Effector memory CD8-positive, alpha-beta T cell (primary cell): ENCODE measurements around the gene GTF2B.
"Not testable (repeated sequence)": the region's sequence is repeated elsewhere in the genome, so short reads cannot be mapped to it uniquely, and the experiment has no call there.

Experiments used
- ATAC-seq: fragments of 150-1000 bp; cut with Tn5 transposase; replicated peaks from 2 replicates; pipeline ENCODE4 v1.10.0; 2021; ENCODE audit warnings: mild to moderate bottlenecking, moderate library complexity
- DNase-seq, 3 experiments: peaks; one replicate each; pipeline ENCODE4 v3.0.0; 2021
- H3K27ac Mint-ChIP-seq, 2 donors: one replicate each; pipeline ENCODE4 v1.8.0; 2022; ENCODE audit warnings: mild to moderate bottlenecking in 2 of 2, mixed read lengths in 2 of 2, moderate library complexity in 2 of 2
- H3K27me3 Mint-ChIP-seq, 2 donors: one replicate each; pipeline ENCODE4 v1.8.0; 2022; ENCODE audit warnings: mixed read lengths in 2 of 2
- H3K36me3 Mint-ChIP-seq: one replicate; pipeline ENCODE4 v1.8.0; 2022; ENCODE audit warnings: mild to moderate bottlenecking, moderate library complexity, mixed read lengths; ENCODE audit not compliant: insufficient read depth
- H3K4me1 Mint-ChIP-seq, 2 donors: one replicate each; pipeline ENCODE4 v1.8.0; 2022; ENCODE audit warnings: low read depth in 2 of 2, mixed read lengths in 2 of 2
- H3K4me3 Mint-ChIP-seq, 2 donors: one replicate each; pipeline ENCODE4 v1.8.0; 2022; ENCODE audit warnings: mild to moderate bottlenecking in 2 of 2, mixed read lengths in 2 of 2, moderate library complexity in 2 of 2
- H3K9me3 Mint-ChIP-seq, 2 donors: one replicate each; pipeline ENCODE4 v1.8.0; 2022; ENCODE audit warnings: mixed read lengths in 2 of 2

Gene GTF2B

GRCh38 chr1:88910401-88910800 is 19.0 kb upstream of the GTF2B start:
- H3K4me3 Mint-ChIP-seq = no peak overlapping the region
- H3K9me3 Mint-ChIP-seq = peaks cover 2 to 3% of the 10 kb centered on the region in 2 donors
- no peaks in the 10 kb centered on the region for H3K27me3 Mint-ChIP-seq
- DNase-seq (no peak), ATAC-seq (no peak)
- no peaks in the 10 kb centered on the region for H3K4me1 Mint-ChIP-seq
- H3K27ac Mint-ChIP-seq = no peak overlapping the region
- no peaks in the 10 kb centered on the region for H3K36me3 Mint-ChIP-seq

GRCh38 chr1:88900883-88901282 is 9.5 kb upstream of the GTF2B start:
- H3K27me3 Mint-ChIP-seq = no peaks in the 10 kb centered on the region
- no peaks in the 10 kb centered on the region for H3K9me3 Mint-ChIP-seq
- no peaks in the 10 kb centered on the region for H3K4me1 Mint-ChIP-seq
- H3K36me3 Mint-ChIP-seq = no peaks in the 10 kb centered on the region
- ATAC-seq (no peak), DNase-seq (no peak)
- no peak overlapping the region for H3K27ac Mint-ChIP-seq
- no peak overlapping the region for H3K4me3 Mint-ChIP-seq

- Mint-ChIP-seq H3K4me3 (no peak overlapping the region), H3K4me1 (peaks cover under 1 to 1% of the 10 kb centered on the region in 2 donors), H3K36me3 (peaks cover 7% of the 10 kb centered on the region), H3K27me3 (no peaks in the 10 kb centered on the region), H3K27ac (no peak overlapping the region), H3K9me3 (no peaks in the 10 kb centered on the region)
- ATAC-seq (no peak), DNase-seq (no peak)
These were observed 5.8 kb upstream of the GTF2B start for GRCh38 chr1:88897070-88897730.

GRCh38 chr1:88892357-88892877 is 1.1 kb upstream of the GTF2B start:
- Mint-ChIP-seq H3K4me1 (peaks cover 29 to 30% of the 10 kb centered on the region in 2 donors), H3K27ac (peak overlapping the region; percentile 97 to 99), H3K4me3 (peak overlapping the region; percentile 92 to 93), H3K27me3 (no peaks in the 10 kb centered on the region), H3K36me3 (peaks cover 28% of the 10 kb centered on the region), H3K9me3 (no peaks in the 10 kb centered on the region)
- ATAC-seq (no peak), DNase-seq (no peak)

- H3K4me1 Mint-ChIP-seq = peaks cover 30 to 32% of the 10 kb centered on the region in 2 donors
- peaks cover 33% of the 10 kb centered on the region for H3K36me3 Mint-ChIP-seq
- peak overlapping the region; percentile 97 to 99 for H3K27ac Mint-ChIP-seq
- no peaks in the 10 kb centered on the region for H3K9me3 Mint-ChIP-seq
- ATAC-seq = no peak
- H3K27me3 Mint-ChIP-seq = no peaks in the 10 kb centered on the region
- no peak for DNase-seq
- H3K4me3 Mint-ChIP-seq = peak overlapping the region; percentile 92 to 93
These were observed 579 bp upstream of the GTF2B start for GRCh38 chr1:88891951-88892340.

- Mint-ChIP-seq H3K9me3 (no peaks in the 10 kb centered on the region), H3K4me1 (peaks cover 30 to 33% of the 10 kb centered on the region in 2 donors), H3K36me3 (peaks cover 44% of the 10 kb centered on the region), H3K4me3 (peak overlapping the region; percentile 92 to 93), H3K27me3 (no peaks in the 10 kb centered on the region), H3K27ac (peak overlapping the region; percentile 97 to 99)
- DNase-seq (no peak), ATAC-seq (no peak)
These were observed 513 bp downstream of the GTF2B start for GRCh38 chr1:88890791-88891317.

- peaks cover 30 to 33% of the 10 kb centered on the region in 2 donors for H3K4me1 Mint-ChIP-seq
- peak overlapping the region; percentile 97 to 99 for H3K27ac Mint-ChIP-seq
- H3K36me3 Mint-ChIP-seq = peaks cover 51% of the 10 kb centered on the region
- DNase-seq = no peak
- no peak for ATAC-seq
- H3K9me3 Mint-ChIP-seq = no peaks in the 10 kb centered on the region
- no peaks in the 10 kb centered on the region for H3K27me3 Mint-ChIP-seq
- peak overlapping the region; percentile 92 to 93 for H3K4me3 Mint-ChIP-seq
These were observed 1.2 kb downstream of the GTF2B start for GRCh38 chr1:88890131-88890530.

GRCh38 chr1:88888750-88889149 is 2.6 kb downstream of the GTF2B start:
- Mint-ChIP-seq H3K4me3 (peak overlapping the region; percentile 52 to 93), H3K27me3 (no peaks in the 10 kb centered on the region), H3K9me3 (no peaks in the 10 kb centered on the region), H3K4me1 (peaks cover 33 to 38% of the 10 kb centered on the region in 2 donors), H3K27ac (peak overlapping the region; percentile 21 to 97), H3K36me3 (peaks cover 65% of the 10 kb centered on the region)
- DNase-seq (no peak), ATAC-seq (peak; percentile 40)

GRCh38 chr1:88885933-88886332 is 5.4 kb downstream of the GTF2B start:
- ATAC-seq (no peak), DNase-seq (no peak)
- Mint-ChIP-seq H3K27me3 (no peaks in the 10 kb centered on the region), H3K4me1 (peaks cover 33 to 55% of the 10 kb centered on the region in 2 donors), H3K36me3 (peaks cover 78% of the 10 kb centered on the region), H3K9me3 (no peaks in the 10 kb centered on the region), H3K27ac (no peak overlapping the region), H3K4me3 (no peak overlapping the region)

- no peak for ATAC-seq
- no peak overlapping the region for H3K4me3 Mint-ChIP-seq
These were observed 8.2 kb downstream of the GTF2B start for GRCh38 chr1:88883156-88883555.

GRCh38 chr1:88880717-88881116 is 10.7 kb downstream of the GTF2B start:
- not testable (repeated sequence) for ATAC-seq, DNase-seq, H3K27ac Mint-ChIP-seq, H3K4me3 Mint-ChIP-seq, H3K27me3 Mint-ChIP-seq, H3K9me3 Mint-ChIP-seq
- Mint-ChIP-seq H3K36me3 (peaks cover 83% of the 10 kb centered on the region), H3K4me1 (peaks cover 21 to 40% of the 10 kb centered on the region in 2 donors)

More at GRCh38 chr1:88883156-88883555, 8.2 kb downstream of the GTF2B start:
- DNase-seq = no peak
- Mint-ChIP-seq H3K36me3 (peaks cover 90% of the 10 kb centered on the region), H3K9me3 (no peaks in the 10 kb centered on the region), H3K27me3 (no peaks in the 10 kb centered on the region), H3K4me1 (peaks cover 16 to 40% of the 10 kb centered on the region in 2 donors), H3K27ac (peak overlapping the region; percentile 60 to 71)

GRCh38 chr1:88878731-88879130 is 12.6 kb downstream of the GTF2B start:
- H3K4me3 Mint-ChIP-seq = no peak overlapping the region
- H3K27me3 Mint-ChIP-seq = no peaks in the 10 kb centered on the region
- DNase-seq (no peak), ATAC-seq (no peak)
- no peak overlapping the region for H3K27ac Mint-ChIP-seq
- H3K4me1 Mint-ChIP-seq = peaks cover 24 to 49% of the 10 kb centered on the region in 2 donors
- H3K9me3 Mint-ChIP-seq = no peaks in the 10 kb centered on the region
- peaks cover 67% of the 10 kb centered on the region for H3K36me3 Mint-ChIP-seq

GRCh38 chr1:88877911-88878310 is 13.5 kb downstream of the GTF2B start:
- peak; percentile 29 for ATAC-seq
- H3K27me3 Mint-ChIP-seq = no peaks in the 10 kb centered on the region
- peaks cover 23 to 47% of the 10 kb centered on the region in 2 donors for H3K4me1 Mint-ChIP-seq
- H3K36me3 Mint-ChIP-seq = peaks cover 65% of the 10 kb centered on the region
- peak overlapping the region; percentile 74 for H3K27ac Mint-ChIP-seq
- no peaks in the 10 kb centered on the region for H3K9me3 Mint-ChIP-seq
- H3K4me3 Mint-ChIP-seq = no peak overlapping the region
- no peak for DNase-seq

GRCh38 chr1:88877382-88877825 is 14.0 kb downstream of the GTF2B start:
- peak overlapping the region; percentile 74 for H3K27ac Mint-ChIP-seq
- no peak for DNase-seq

More at GRCh38 chr1:88877382-88877825, 14.0 kb downstream of the GTF2B start:
- Mint-ChIP-seq H3K36me3 (peaks cover 64% of the 10 kb centered on the region), H3K9me3 (no peaks in the 10 kb centered on the region), H3K4me1 (peaks cover 22 to 47% of the 10 kb centered on the region in 2 donors), H3K4me3 (no peak overlapping the region), H3K27me3 (no peaks in the 10 kb centered on the region)
- ATAC-seq = peak; percentile 43
